B cell (primary cell): ENCODE results near the gene PPP4R3A. TPM values are rescaled to one million over a fixed set of nuclear protein-coding genes. Genes with fewer than 3 reads are reported as not detected.
A peak's percentile ranks its signal among the peaks of the same experiment; 100 is the strongest.

Source experiments
- ATAC-seq: fragments of 200-7000 bp; cut with Tn5 transposase; one replicate; pipeline ENCODE4 v1.10.0; 2021; ENCODE audit warnings: low read depth, mild to moderate bottlenecking, moderate number of reproducible peaks, moderate library complexity
- CTCF ChIA-PET: fragments of 350-600 bp; sonication (Branson Sonifier 250); formaldehyde crosslinking; loops from one replicate; lab custom pipeline; 2021; ENCODE audit warnings: antibody characterized with exemption, inconsistent platforms; lab: Charles Lee
- POLR2A ChIA-PET: fragments of 350-600 bp; sonication (Branson Sonifier 250); formaldehyde crosslinking; loops from one replicate; lab custom pipeline; 2021; ENCODE audit warnings: antibody characterized with exemption; lab: Charles Lee
- DNase-seq: peaks from one replicate; pipeline ENCODE4 v3.0.0; 2013
- H2AFZ ChIP-seq: 2 replicates; pipeline ENCODE4 v1.6.1; 2012; ENCODE audit warnings: mild to moderate bottlenecking, low read depth, low read length; ENCODE audit not compliant: insufficient read depth, poor library complexity, severe bottlenecking
- H3K27ac ChIP-seq, 2 donors: 1 replicate in 1 of 2; 2 replicates in 1 of 2; pipeline ENCODE4 v1.5.1; 2012 to 2013; ENCODE audit warnings: low read length in 2 of 2, mild to moderate bottlenecking in 2 of 2, moderate library complexity in 1 of 2
- H3K27me3 ChIP-seq, 4 experiments: fragments of 200-600 bp in 1 of 4; sonication (generic) in 1 of 4; replicated peaks in 1 of 4; 1 replicate in 2 of 4; 2 replicates in 2 of 4; pipeline versions ENCODE4 v1.6.1 to v1.7.0; 2013 to 2016; ENCODE audit warnings: low read length in 3 of 4, mild to moderate bottlenecking in 2 of 4, mixed read lengths in 1 of 4, moderate library complexity in 1 of 4; ENCODE audit not compliant: insufficient read depth in 4 of 4, control insufficient read depth in 3 of 4; ENCODE audit errors: control extremely low read depth in 1 of 4
- H3K36me3 ChIP-seq, 2 experiments: replicated peaks in 1 of 2; 1 replicate in 1 of 2; 2 replicates in 1 of 2; pipeline versions ENCODE4 v1.6.1 to v1.7.1; 2013; ENCODE audit warnings: low read length in 1 of 2; ENCODE audit not compliant: insufficient read depth in 2 of 2, control insufficient read depth in 1 of 2; ENCODE audit errors: control extremely low read depth in 1 of 2, extremely low read depth in 1 of 2
- H3K4me1 ChIP-seq, 2 donors: fragments of 200-600 bp in 1 of 2; sonication (generic) in 1 of 2; 1 replicate in 1 of 2; 2 replicates in 1 of 2; pipeline versions ENCODE4 v1.5.1 to v1.6.1; 2013 to 2017; ENCODE audit warnings: low read length in 2 of 2; ENCODE audit not compliant: control insufficient read depth in 2 of 2, insufficient read depth in 2 of 2
- H3K4me2 ChIP-seq: replicated peaks from 2 replicates; pipeline ENCODE3; 2012; ENCODE audit warnings: mild to moderate bottlenecking, low read depth, low read length; ENCODE audit not compliant: poor library complexity, severe bottlenecking
- H3K4me3 ChIP-seq, 5 experiments: fragments of 200-600 bp in 1 of 5; sonication (generic) in 1 of 5; 1 replicate in 3 of 5; 2 replicates in 2 of 5; pipeline versions ENCODE4 v1.5.1 to v1.7.0; 2011 to 2016; ENCODE audit warnings: low read length in 4 of 5, mild to moderate bottlenecking in 4 of 5, low read depth in 2 of 5, control low read depth in 1 of 5, moderate library complexity in 1 of 5; ENCODE audit not compliant: insufficient read depth in 1 of 5; ENCODE audit errors: control extremely low read depth in 1 of 5, extremely low read depth in 1 of 5
- H3K79me2 ChIP-seq: fragments of 200-600 bp; sonication (generic); one replicate; pipeline ENCODE4 v1.6.0; 2016; ENCODE audit warnings: low read length; ENCODE audit not compliant: control insufficient read depth, insufficient read depth
- H3K9ac ChIP-seq: fragments of 200-600 bp; sonication (generic); 2 replicates; pipeline ENCODE4 v1.6.1; 2017; ENCODE audit warnings: mild to moderate bottlenecking, low read length, moderate library complexity
- H3K9me3 ChIP-seq, 3 donors: one replicate each; pipeline versions ENCODE4 v1.6.1 to v1.7.1; 2013; ENCODE audit warnings: low read length in 2 of 3; ENCODE audit not compliant: control insufficient read depth in 2 of 3, insufficient read depth in 1 of 3; ENCODE audit errors: control extremely low read depth in 1 of 3
- H4K20me1 ChIP-seq: 2 replicates; pipeline ENCODE4 v1.6.0; 2012; ENCODE audit warnings: mild to moderate bottlenecking, low read length; ENCODE audit not compliant: insufficient read depth, control insufficient read depth, poor library complexity, severe bottlenecking
- H3K27ac Mint-ChIP-seq: one replicate; pipeline ENCODE4 v1.8.0; 2021; ENCODE audit warnings: mixed read lengths
- H3K27me3 Mint-ChIP-seq: one replicate; pipeline ENCODE4 v1.8.0; 2021; ENCODE audit warnings: mixed read lengths
- H3K4me1 Mint-ChIP-seq: one replicate; pipeline ENCODE4 v1.8.0; 2021; ENCODE audit warnings: mixed read lengths
- H3K4me3 Mint-ChIP-seq: one replicate; pipeline ENCODE4 v1.8.0; 2021; ENCODE audit warnings: mixed read lengths
- H3K9me3 Mint-ChIP-seq: one replicate; pipeline ENCODE4 v1.8.0; 2022; ENCODE audit warnings: mixed read lengths; ENCODE audit not compliant: insufficient read depth
- CTCF ChIP-seq: fragments of 200-600 bp; IDR thresholded peaks from one replicate; pipeline ENCODE4 v1.8.0; 2022; ENCODE audit warnings: antibody characterized with exemption, mild to moderate bottlenecking
- EZH2 ChIP-seq: IDR thresholded peaks from 2 replicates; pipeline ENCODE4 v1.6.1; 2012; ENCODE audit warnings: borderline replicate concordance, low read depth, mild to moderate bottlenecking, moderate library complexity, low read length; ENCODE audit not compliant: insufficient read depth, poor library complexity, severe bottlenecking
- WGBS: methylation state at CpG from one replicate; pipeline ENCODE4 v1.1.5; 2013; ENCODE audit warnings: missing lambda C conversion rate; ENCODE audit not compliant: insufficient coverage; 5-methylcytosine and 5-hydroxymethylcytosine counted together
- intact Hi-C: fragments of 100-400 bp; cut with micrococcal nuclease; formaldehyde crosslinking; loops from one replicate; pipeline ENCODE4 v1.10.0; 2022
- polyA plus RNA-seq: library from polyadenylated mRNA; depleted of rRNA; stranded (reverse); fragments of >200 nt; gene quantifications from 2 replicates; pipeline ENCODE4 v1.2.3, GENCODE V29; 2012
- total RNA-seq, 2 donors: library from RNA; stranded (reverse); fragments of 120-200 nt in 1 of 2; gene quantifications; 1 replicate in 1 of 2; 2 replicates in 1 of 2; pipeline versions ENCODE4 v1.2.3 to v1.2.4, GENCODE V29; 2013 to 2022

The PPP4R3A gene
- total and polyA plus RNA-seq, 2 donors (not counting 1 experiment from before 2014, with no cell fraction given), result 80.6 to 189 TPM

- 100% methylated on average over 1 of the region's 5 CpGs for WGBS
- POLR2A ChIA-PET, result no interaction called here
- ATAC-seq, result no peak
- Histone ChIP-seq H4K20me1 (peaks cover 11% of the 10 kb centered on the region), H3K4me1 (no peaks in the 10 kb centered on the region), H3K4me2 (no peak overlapping the region), H3K9ac (no peak overlapping the region), H3K36me3 (peaks cover 4 to 56% of the 10 kb centered on the region in 2 experiments), H3K27ac (no peak overlapping the region), H3K79me2 (no peaks in the 10 kb centered on the region), H3K9me3 (no peaks in the 10 kb centered on the region), H3K4me3 (no peak overlapping the region), H3K27me3 (no peaks in the 10 kb centered on the region), H2AFZ (no peak overlapping the region)
- H3K4me3 Mint-ChIP-seq, result no peak overlapping the region
- no peak for TF ChIP-seq EZH2
- TF ChIP-seq CTCF, result no peak
- no peak overlapping the region for H3K27ac Mint-ChIP-seq
- H3K4me1 Mint-ChIP-seq, result peaks cover 6% of the 10 kb centered on the region
- H3K9me3 Mint-ChIP-seq, result no peaks in the 10 kb centered on the region
- DNase-seq, result no peak
- intact Hi-C loops, result no loop called here
- CTCF ChIA-PET, result interaction anchor here (0.7 kb wide), 1 partner anchor 331 kb away, joined by 3 read pairs; no protein-coding TSS in a partner anchor
- H3K27me3 Mint-ChIP-seq, result no peaks in the 10 kb centered on the region
Measured at GRCh38 chr14:91458612-91459011, 51.5 kb downstream of the PPP4R3A start.

- no peak for TF ChIP-seq EZH2
- TF ChIP-seq CTCF, result no peak
- H4K20me1 ChIP-seq, result peaks cover 11% of the 10 kb centered on the region
- peak overlapping the region in 1 of 2 donors; percentile 41 for H3K27ac ChIP-seq
- H3K9me3 Mint-ChIP-seq, result no peaks in the 10 kb centered on the region
- WGBS, result 100% methylated on average over 1 of the region's 1 CpG
- no peak overlapping the region for H3K4me2 ChIP-seq
- ChIA-PET POLR2A (no interaction called here), CTCF (no interaction called here)
- DNase-seq (no peak), ATAC-seq (no peak)
- no peak overlapping the region for H3K4me3 Mint-ChIP-seq
- no peaks in the 10 kb centered on the region for H3K27me3 ChIP-seq
- no peak overlapping the region for H2AFZ ChIP-seq
- intact Hi-C loops, result no loop called here
- H3K27me3 Mint-ChIP-seq, result no peaks in the 10 kb centered on the region
- no peaks in the 10 kb centered on the region for H3K9me3 ChIP-seq
- H3K4me1 Mint-ChIP-seq, result peaks cover 6% of the 10 kb centered on the region
- no peaks in the 10 kb centered on the region for H3K4me1 ChIP-seq
- peaks cover 4 to 34% of the 10 kb centered on the region in 2 experiments for H3K36me3 ChIP-seq
- no peaks in the 10 kb centered on the region for H3K79me2 ChIP-seq
- H3K4me3 ChIP-seq, result no peak overlapping the region
- no peak overlapping the region for H3K9ac ChIP-seq
- peak overlapping the region; percentile 59 for H3K27ac Mint-ChIP-seq
Measured at GRCh38 chr14:91456283-91456682, 53.8 kb downstream of the PPP4R3A start.
